AG10803 (cell line): ENCODE results near the gene RPL10A.

Source experiments
- DNase-seq: peaks from one replicate; pipeline ENCODE4 v3.0.0; 2010; ENCODE audit warnings: low read depth
- H3K4me3 ChIP-seq: 2 replicates; pipeline ENCODE4 v1.5.1; 2011; ENCODE audit warnings: mild to moderate bottlenecking, low read length, control low read depth
- TF ChIP-seq, protein P1 (sequence below): conservative IDR thresholded peaks from 2 replicates; pipeline ENCODE4 v1.5.1; 2011; ENCODE audit warnings: mild to moderate bottlenecking, low read length, control low read depth, inconsistent platforms

RPL10A gene

DNA sequence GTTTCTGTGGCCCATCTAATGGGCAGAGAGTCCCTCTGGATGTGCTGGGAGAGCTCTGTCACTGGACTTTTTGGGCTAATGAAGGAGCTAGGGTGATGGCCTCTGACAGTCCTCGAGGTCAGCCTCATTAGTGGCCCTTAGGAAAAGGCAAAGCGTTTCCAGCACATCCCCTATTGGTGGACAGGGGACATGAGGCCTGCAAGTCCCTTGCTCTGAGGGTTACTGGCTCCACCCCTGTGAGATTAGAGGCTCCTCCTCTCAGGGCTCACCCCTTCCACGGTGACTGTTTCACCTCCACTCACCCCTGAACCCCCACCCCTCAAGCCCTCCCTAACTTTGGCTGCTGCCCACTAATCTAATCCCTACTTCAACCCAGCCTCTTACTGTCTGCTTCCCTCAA lies 28.9 kb upstream of the RPL10A start:
- TF ChIP-seq, protein P1, sequence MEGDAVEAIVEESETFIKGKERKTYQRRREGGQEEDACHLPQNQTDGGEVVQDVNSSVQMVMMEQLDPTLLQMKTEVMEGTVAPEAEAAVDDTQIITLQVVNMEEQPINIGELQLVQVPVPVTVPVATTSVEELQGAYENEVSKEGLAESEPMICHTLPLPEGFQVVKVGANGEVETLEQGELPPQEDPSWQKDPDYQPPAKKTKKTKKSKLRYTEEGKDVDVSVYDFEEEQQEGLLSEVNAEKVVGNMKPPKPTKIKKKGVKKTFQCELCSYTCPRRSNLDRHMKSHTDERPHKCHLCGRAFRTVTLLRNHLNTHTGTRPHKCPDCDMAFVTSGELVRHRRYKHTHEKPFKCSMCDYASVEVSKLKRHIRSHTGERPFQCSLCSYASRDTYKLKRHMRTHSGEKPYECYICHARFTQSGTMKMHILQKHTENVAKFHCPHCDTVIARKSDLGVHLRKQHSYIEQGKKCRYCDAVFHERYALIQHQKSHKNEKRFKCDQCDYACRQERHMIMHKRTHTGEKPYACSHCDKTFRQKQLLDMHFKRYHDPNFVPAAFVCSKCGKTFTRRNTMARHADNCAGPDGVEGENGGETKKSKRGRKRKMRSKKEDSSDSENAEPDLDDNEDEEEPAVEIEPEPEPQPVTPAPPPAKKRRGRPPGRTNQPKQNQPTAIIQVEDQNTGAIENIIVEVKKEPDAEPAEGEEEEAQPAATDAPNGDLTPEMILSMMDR: no peak
- no peak for DNase-seq

DNA sequence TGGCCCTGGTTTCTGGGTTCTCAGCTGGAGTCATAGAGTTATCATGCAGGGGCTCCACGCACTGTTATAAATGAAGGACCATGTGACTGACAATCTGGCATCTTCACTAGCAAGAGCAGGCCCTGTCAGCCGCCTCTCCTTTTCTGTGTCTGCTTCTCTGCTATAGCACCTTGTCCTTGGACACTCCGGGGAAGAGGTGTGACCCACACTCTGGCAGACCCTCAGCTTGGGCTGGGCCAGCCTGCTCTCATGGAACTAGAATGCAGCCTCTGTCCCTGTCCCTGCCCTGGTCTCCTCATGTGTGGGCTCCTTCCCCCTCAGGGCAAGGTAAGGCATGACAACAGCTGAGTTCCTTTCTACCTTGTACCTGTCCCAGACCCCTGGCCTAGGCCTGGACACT lies 27.0 kb upstream of the RPL10A start:
- no peak for DNase-seq
- TF ChIP-seq, protein P1: no peak
- H3K4me3 ChIP-seq: no peak overlapping the region

More for the DNA sequence above, 28.9 kb upstream of the RPL10A start:
- H3K4me3 ChIP-seq: no peak overlapping the region

DNA sequence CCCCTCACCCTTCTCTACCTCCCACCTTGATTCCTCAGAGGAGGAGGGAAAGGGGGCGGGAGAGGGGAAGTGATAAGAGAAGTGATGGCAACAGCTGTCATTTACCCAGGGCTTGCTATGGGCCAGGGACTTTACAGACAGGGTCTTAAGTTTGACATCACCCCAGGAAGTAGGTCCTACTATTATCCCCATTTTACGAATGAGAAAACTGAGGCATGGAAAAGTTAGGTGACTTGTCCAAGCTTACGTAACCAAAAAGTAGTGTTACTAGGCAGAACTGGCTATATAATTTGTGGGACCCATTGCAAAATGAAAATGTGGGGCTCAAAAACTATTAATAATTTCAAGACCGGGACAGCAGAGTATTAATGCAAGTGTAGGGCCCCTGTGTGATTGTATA lies 26.6 kb upstream of the RPL10A start:
- no peak for DNase-seq
- TF ChIP-seq, protein P1: no peak
- H3K4me3 ChIP-seq: no peak overlapping the region

DNA sequence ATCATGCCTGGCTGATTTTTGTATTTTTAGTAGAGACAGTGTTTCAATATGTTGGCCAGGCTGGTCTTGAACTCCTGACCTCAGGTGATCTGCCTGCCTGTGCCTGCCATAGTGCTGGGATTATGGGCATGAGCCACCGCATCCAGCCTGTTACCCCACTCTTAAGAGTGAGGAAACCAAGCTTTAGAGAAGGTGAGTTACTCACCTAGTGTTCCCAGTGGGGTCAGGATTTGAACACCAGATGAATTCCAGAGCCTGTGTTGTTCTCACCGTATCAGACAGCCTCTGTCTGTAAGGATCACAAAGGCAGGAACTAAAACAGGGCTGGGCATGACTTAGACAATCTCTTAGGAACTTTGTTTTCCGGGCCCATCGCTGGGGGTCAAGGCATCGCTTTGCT lies 25.5 kb upstream of the RPL10A start:
- no peak overlapping the region for H3K4me3 ChIP-seq
- TF ChIP-seq, protein P1: no peak
- DNase-seq: no peak

DNA sequence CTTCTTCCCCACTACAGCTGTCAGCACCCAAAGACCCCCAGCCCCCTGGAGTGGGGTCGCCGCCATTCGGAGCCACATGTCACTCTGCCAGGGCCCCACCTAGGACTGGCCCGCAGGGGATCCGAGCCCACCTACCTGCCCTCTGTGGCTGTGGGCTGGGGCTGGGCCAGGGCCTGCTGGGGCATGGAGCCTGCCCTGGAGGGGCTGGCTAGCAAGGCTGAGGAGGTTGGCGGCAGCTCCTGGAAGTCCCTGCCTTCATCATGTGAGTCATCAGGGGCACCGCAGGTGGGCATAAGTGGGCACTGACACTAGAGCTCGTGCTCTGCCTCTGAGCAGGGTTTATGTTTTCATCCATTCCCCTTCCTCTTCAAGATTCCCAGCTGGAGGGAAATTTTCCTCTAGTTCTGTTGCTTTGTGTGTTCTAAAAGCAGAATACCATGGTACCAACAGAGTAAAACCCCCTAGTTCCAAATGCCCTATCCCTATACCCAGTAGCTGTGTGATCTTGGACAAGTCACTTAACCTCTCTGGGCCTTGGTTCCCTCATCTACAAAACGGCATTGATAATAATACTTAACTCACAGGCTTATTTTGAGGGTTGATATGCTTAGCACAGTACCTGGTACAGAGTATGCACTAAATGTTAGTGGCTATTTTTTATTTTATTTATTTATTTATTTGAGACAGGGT lies 24.7 kb upstream of the RPL10A start:
- no peak for DNase-seq
- H3K4me3 ChIP-seq: no peak overlapping the region
- TF ChIP-seq, protein P1: no peak

DNA sequence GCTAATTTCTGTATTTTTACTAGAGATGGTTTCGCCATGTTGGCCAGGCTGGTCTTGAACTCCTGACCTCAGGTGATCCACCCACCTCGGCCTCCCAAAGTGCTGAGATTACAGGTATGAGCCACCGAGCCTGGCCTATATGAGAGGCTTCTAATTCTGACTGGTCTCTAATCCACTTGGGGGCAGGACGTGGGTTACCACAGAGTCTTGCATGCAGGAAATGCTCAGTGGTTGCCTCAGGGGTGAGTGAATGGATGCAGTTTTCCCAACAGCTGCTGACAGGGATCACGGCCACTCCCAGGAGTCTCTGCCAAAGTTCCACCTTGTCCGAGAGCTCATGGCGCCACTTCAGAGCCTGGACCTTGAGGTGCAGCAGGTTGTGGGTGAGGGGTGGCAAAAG lies 22.5 kb upstream of the RPL10A start:
- peak; percentile 47 for DNase-seq
- no peak overlapping the region for H3K4me3 ChIP-seq
- TF ChIP-seq, protein P1: no peak

DNA sequence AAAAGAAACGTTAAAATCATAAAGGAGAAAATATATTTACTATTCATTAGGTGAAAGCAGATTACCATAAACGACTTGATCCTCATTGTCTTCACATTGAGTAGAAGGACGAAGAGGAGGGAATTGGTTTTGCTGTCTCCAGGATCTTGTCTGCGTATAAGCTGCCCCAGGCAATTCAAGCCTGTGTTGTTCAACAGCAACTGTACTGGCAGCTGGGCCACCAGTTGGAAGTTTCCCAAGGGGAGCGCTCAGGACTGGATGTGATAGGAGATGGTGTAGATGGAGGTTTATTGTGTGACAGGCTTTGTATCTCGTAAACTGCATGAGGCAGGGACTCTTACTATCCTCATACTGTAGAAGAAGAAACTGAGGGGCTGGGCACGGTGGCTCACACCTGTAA lies 20.0 kb upstream of the RPL10A start:
- DNase-seq: no peak
- TF ChIP-seq, protein P1: no peak
- H3K4me3 ChIP-seq: no peak overlapping the region
